H1 (cell line): ENCODE measurements around the gene WDR75.

Experiments used
- JUN ChIP-seq: IDR thresholded peaks from 2 replicates; pipeline ENCODE4 v1.6.1; 2011; ENCODE audit warnings: low read depth, mild to moderate bottlenecking, improper control_type of control experiment, low read length
- POLR2A ChIP-seq, 2 experiments: IDR thresholded peaks; 1 replicate in 1 of 2; 2 replicates in 1 of 2; pipeline ENCODE4 v1.6.1; 2011; ENCODE audit warnings: low read depth in 2 of 2, low read length in 2 of 2, mild to moderate bottlenecking in 2 of 2; ENCODE audit errors: control extremely low read depth in 1 of 2
- SIRT6 ChIP-seq: IDR thresholded peaks from one replicate; pipeline ENCODE4 v1.7.1; 2012; ENCODE audit warnings: low read length, inconsistent platforms

- TF ChIP-seq POLR2A (IDR thresholded peaks at IDR 0.05; ENCODE audit: control extremely low read depth in 1 of 2, low read depth in 2 of 2, low read length in 2 of 2) (no peak), JUN (no peak), SIRT6 (no peak)
Measured at GRCh38 chr2:189483980-189484740, 42.9 kb downstream of the WDR75 start.
